SK-N-SH (cell line): ENCODE measurements around the gene LOC101059915.

Experiments
- CTCF ChIA-PET: fragments of 300-600, 350-600 bp; formaldehyde crosslinking; extraction: SDS; loops from one replicate; lab custom pipeline; 2021; lab: Yijun Ruan, JAX
- POLR2A ChIA-PET: fragments of 350-600 bp; sonication (Branson Sonifier 250); formaldehyde crosslinking; extraction: SDS; loops from one replicate; lab custom pipeline; 2020; ENCODE audit warnings: antibody characterized with exemption, inconsistent platforms; lab: Yijun Ruan, JAX
- DNase-seq: peaks from one replicate; pipeline ENCODE4 v3.0.0; 2012
- H2AFZ ChIP-seq: fragments of 200-600 bp; sonication (generic); 2 replicates; pipeline ENCODE4 v1.8.1; 2016; ENCODE audit warnings: antibody characterized with exemption, mild to moderate bottlenecking, low read depth
- H3F3A ChIP-seq: fragments of 200-600 bp; sonication (generic); replicated peaks from 2 replicates; pipeline ENCODE3; 2016; ENCODE audit warnings: antibody characterized with exemption, mild to moderate bottlenecking; ENCODE audit not compliant: insufficient read depth
- H3K27ac ChIP-seq, 2 experiments: fragments of 200-500 bp in 1 of 2; fragments of 200-600 bp in 1 of 2; sonication (Bioruptor generic) in 1 of 2; sonication (generic), shearing (Covaris generic) in 1 of 2; 2 replicates each; pipeline versions ENCODE4 v1.5.1 to v1.6.1; 2014 to 2016; ENCODE audit warnings: low read depth in 2 of 2, inconsistent platforms in 1 of 2, low read length in 1 of 2, mild to moderate bottlenecking in 1 of 2, mixed read lengths in 1 of 2
- H3K27me3 ChIP-seq: fragments of 200-600 bp; sonication (generic), shearing (Covaris generic); 2 replicates; pipeline ENCODE4 v1.6.1; 2016; ENCODE audit warnings: mixed run types; ENCODE audit not compliant: insufficient read depth
- H3K36me3 ChIP-seq, 2 experiments: fragments of 200-500 bp in 1 of 2; fragments of 200-600 bp in 1 of 2; sonication (Bioruptor generic) in 1 of 2; sonication (generic) in 1 of 2; replicated peaks in 1 of 2; 2 replicates each; pipeline versions ENCODE3 to v1.5.1; 2014 to 2016; ENCODE audit warnings: low read length in 1 of 2, mild to moderate bottlenecking in 1 of 2; ENCODE audit not compliant: insufficient read depth in 2 of 2, control insufficient read depth in 1 of 2
- H3K4me1 ChIP-seq, 2 experiments: fragments of 200-500 bp in 1 of 2; fragments of 200-600 bp in 1 of 2; sonication (Bioruptor generic) in 1 of 2; sonication (generic), shearing (Covaris generic) in 1 of 2; 2 replicates each; pipeline versions ENCODE4 v1.5.1 to v1.6.1; 2014 to 2016; ENCODE audit warnings: low read depth in 1 of 2, low read length in 1 of 2, mixed run types in 1 of 2; ENCODE audit not compliant: insufficient read depth in 2 of 2, control insufficient read depth in 1 of 2
- H3K4me2 ChIP-seq: fragments of 200-600 bp; sonication (generic), shearing (Covaris generic); 2 replicates; pipeline ENCODE4 v1.6.1; 2017; ENCODE audit warnings: mixed run types
- H3K4me3 ChIP-seq, 2 experiments: fragments of 200-500 bp in 1 of 2; fragments of 200-600 bp in 1 of 2; sonication (Bioruptor generic) in 1 of 2; sonication (generic), shearing (Covaris generic) in 1 of 2; 2 replicates each; pipeline versions ENCODE4 v1.5.1 to v1.8.1; 2014 to 2016; ENCODE audit warnings: low read depth in 2 of 2, inconsistent platforms in 1 of 2, low read length in 1 of 2, mild to moderate bottlenecking in 1 of 2, mixed read lengths in 1 of 2, moderate library complexity in 1 of 2
- H3K79me2 ChIP-seq: fragments of 200-600 bp; sonication (generic); 2 replicates; pipeline ENCODE4 v1.8.1; 2017; ENCODE audit warnings: mild to moderate bottlenecking; ENCODE audit not compliant: insufficient read depth
- H3K9ac ChIP-seq: fragments of 200-600 bp; sonication (generic); 2 replicates; pipeline ENCODE4 v1.6.1; 2017; ENCODE audit warnings: mixed run types
- H3K9me2 ChIP-seq: fragments of 200-600 bp; sonication (generic); 2 replicates; pipeline ENCODE4 v1.6.1; 2017; ENCODE audit warnings: mixed run types
- H3K9me3 ChIP-seq: fragments of 200-600 bp; sonication (generic); 2 replicates; pipeline ENCODE4 v1.6.1; 2017; ENCODE audit warnings: mixed run types, mild to moderate bottlenecking, moderate library complexity
- H4K20me1 ChIP-seq: fragments of 200-600 bp; sonication (generic); 2 replicates; pipeline ENCODE4 v1.6.1; 2017; ENCODE audit warnings: mild to moderate bottlenecking, mixed run types; ENCODE audit not compliant: insufficient read depth
- CHD2 ChIP-seq: fragments of 150-350 bp; IDR thresholded peaks from 2 replicates; pipeline ENCODE4 v1.6.1; 2018; ENCODE audit warnings: low read length; ENCODE audit not compliant: partially characterized antibody
- CTCF ChIP-seq: fragments of 200-600 bp; sonication (generic); IDR thresholded peaks from 2 replicates; pipeline ENCODE4 v1.6.1; 2017; ENCODE audit warnings: antibody characterized with exemption, mild to moderate bottlenecking, moderate library complexity
- FOSL2 ChIP-seq: IDR thresholded peaks from 2 replicates; pipeline ENCODE4 v1.4.0; 2012; ENCODE audit warnings: low read depth, mild to moderate bottlenecking, moderate library complexity, borderline replicate concordance
- FOXM1 ChIP-seq: IDR thresholded peaks from 2 replicates; pipeline ENCODE4 v1.4.0; 2012; ENCODE audit warnings: low read depth, mild to moderate bottlenecking
- GABPA ChIP-seq: IDR thresholded peaks from 2 replicates; pipeline ENCODE4 v1.4.0; 2012; ENCODE audit warnings: low read depth, mild to moderate bottlenecking
- IRF3 ChIP-seq: fragments of 150-350 bp; IDR thresholded peaks from 2 replicates; pipeline ENCODE4 v1.6.1; 2016; ENCODE audit warnings: mild to moderate bottlenecking, low read depth, low read length
- MEF2A ChIP-seq: IDR thresholded peaks from 2 replicates; pipeline ENCODE4 v1.4.0; 2012; ENCODE audit warnings: low read depth, borderline replicate concordance
- MXI1 ChIP-seq: IDR thresholded peaks from 2 replicates; pipeline ENCODE4 v1.6.1; 2012; ENCODE audit warnings: mild to moderate bottlenecking, low read depth, low read length, improper control_type of control experiment
- PBX3 ChIP-seq: IDR thresholded peaks from 2 replicates; pipeline ENCODE4; 2012
- RAD21 ChIP-seq: IDR thresholded peaks from 2 replicates; pipeline ENCODE4 v1.6.1; 2012; ENCODE audit warnings: mild to moderate bottlenecking, low read length
- RFX5 ChIP-seq: IDR thresholded peaks from 2 replicates; pipeline ENCODE4 v1.6.1; 2012; ENCODE audit warnings: mild to moderate bottlenecking, improper control_type of control experiment, low read length
- RXRA ChIP-seq: IDR thresholded peaks from 2 replicates; pipeline ENCODE4 v1.4.0; 2012; ENCODE audit warnings: low read depth, mild to moderate bottlenecking, borderline replicate concordance
- SIN3A ChIP-seq: IDR thresholded peaks from 2 replicates; pipeline ENCODE4 v1.6.1; 2012; ENCODE audit warnings: low read depth, mild to moderate bottlenecking, low read length, moderate library complexity, borderline replicate concordance
- TCF12 ChIP-seq: IDR thresholded peaks from 2 replicates; pipeline ENCODE4 v1.4.0; 2012
- TEAD4 ChIP-seq: IDR thresholded peaks from 2 replicates; pipeline ENCODE4 v1.4.0; 2012; ENCODE audit warnings: mild to moderate bottlenecking, borderline replicate concordance; ENCODE audit not compliant: insufficient read depth
- USF1 ChIP-seq: IDR thresholded peaks from 2 replicates; pipeline ENCODE4 v1.4.0; 2012; ENCODE audit warnings: low read depth, borderline replicate concordance
- USF2 ChIP-seq: fragments of 150-350 bp; IDR thresholded peaks from 2 replicates; pipeline ENCODE4 v1.6.1; 2017; ENCODE audit warnings: antibody characterized with exemption, low read length, low read depth, borderline replicate concordance
- WGBS: methylation state at CpG from one replicate; pipeline ENCODE4 v1.1.6; 2017; ENCODE audit warnings: low lambda C conversion rate; 5-methylcytosine and 5-hydroxymethylcytosine counted together

The LOC101059915 gene

GRCh38 chrX:71627588-71628404 is 39.5 kb upstream of the LOC101059915 start:
- 54% methylated on average over 12 of the region's 14 CpGs for WGBS
- CTCF ChIA-PET = interaction anchor here (0.8 kb wide), 1 partner anchor 25 kb away, joined by 3 read pairs; no protein-coding TSS in a partner anchor
- H2AFZ ChIP-seq = no peak overlapping the region

GRCh38 chrX:71629467-71629866 is 37.9 kb upstream of the LOC101059915 start:
- no peak overlapping the region for H3K9ac ChIP-seq
- no peak overlapping the region for H3K4me3 ChIP-seq
- H3K27me3 ChIP-seq = no peaks in the 10 kb centered on the region; the same call in 1 of the 2 replicates
- no peak overlapping the region for H3K4me2 ChIP-seq
- H3K79me2 ChIP-seq = no peaks in the 10 kb centered on the region
- H3K4me1 ChIP-seq = no peaks in the 10 kb centered on the region
- ChIA-PET CTCF (interaction anchor here (0.6 kb wide), 1 partner anchor 24 kb away, joined by 3 read pairs; no protein-coding TSS in a partner anchor), POLR2A (no interaction called here)
- H3K36me3 ChIP-seq = no peaks in the 10 kb centered on the region
- H3K9me2 ChIP-seq = no peaks in the 10 kb centered on the region
- no peaks in the 10 kb centered on the region for H3F3A ChIP-seq
- no peak overlapping the region for H2AFZ ChIP-seq
- H4K20me1 ChIP-seq = no peaks in the 10 kb centered on the region
- H3K9me3 ChIP-seq = no peaks in the 10 kb centered on the region
- no peak for DNase-seq
- H3K27ac ChIP-seq = no peak overlapping the region
- 28% methylated on average over 2 of the region's 2 CpGs for WGBS
- TF ChIP-seq USF2 (no peak), SIN3A (no peak), MXI1 (no peak), FOXM1 (no peak), TEAD4 (no peak), RXRA (no peak), USF1 (no peak), CTCF (no peak)

More at GRCh38 chrX:71627588-71628404, 39.5 kb upstream of the LOC101059915 start:
- H3K4me1 ChIP-seq = no peaks in the 10 kb centered on the region
- H3F3A ChIP-seq = no peaks in the 10 kb centered on the region
- no peak overlapping the region for H3K4me3 ChIP-seq
- TF ChIP-seq IRF3 (no peak), MXI1 (no peak), GABPA (no peak), MEF2A (no peak), RFX5 (no peak), RAD21 (no peak), FOXM1 (no peak), RXRA (no peak), CHD2 (no peak), PBX3 (no peak), TCF12 (no peak), FOSL2 (no peak), USF2 (no peak)
- H3K27ac ChIP-seq = no peak overlapping the region
- no peak overlapping the region for H3K9ac ChIP-seq
- DNase-seq = no peak
- POLR2A ChIA-PET = no interaction called here
- H3K4me2 ChIP-seq = no peak overlapping the region
- H3K9me2 ChIP-seq = no peaks in the 10 kb centered on the region
- no peaks in the 10 kb centered on the region for H3K79me2 ChIP-seq
- no peaks in the 10 kb centered on the region for H3K9me3 ChIP-seq
- H3K36me3 ChIP-seq = no peaks in the 10 kb centered on the region
- no peaks in the 10 kb centered on the region; the same call in 1 of the 2 replicates for H3K27me3 ChIP-seq
- no peaks in the 10 kb centered on the region for H4K20me1 ChIP-seq
